ENCODE results near the gene GRAP2. TPM values are rescaled to one million over a fixed set of nuclear protein-coding genes. Genes with fewer than 3 reads are reported as not detected.
"Not testable (repeated sequence)": the region's sequence is repeated elsewhere in the genome, so short reads cannot be mapped to it uniquely, and the experiment has no call there.

GRAP2 gene
- total RNA-seq, 3 donors from 2014 or later (not counting 1 experiment from before 2014, with no cell fraction given): 65.1 to 97.3 (median 92.2) TPM

DNA sequence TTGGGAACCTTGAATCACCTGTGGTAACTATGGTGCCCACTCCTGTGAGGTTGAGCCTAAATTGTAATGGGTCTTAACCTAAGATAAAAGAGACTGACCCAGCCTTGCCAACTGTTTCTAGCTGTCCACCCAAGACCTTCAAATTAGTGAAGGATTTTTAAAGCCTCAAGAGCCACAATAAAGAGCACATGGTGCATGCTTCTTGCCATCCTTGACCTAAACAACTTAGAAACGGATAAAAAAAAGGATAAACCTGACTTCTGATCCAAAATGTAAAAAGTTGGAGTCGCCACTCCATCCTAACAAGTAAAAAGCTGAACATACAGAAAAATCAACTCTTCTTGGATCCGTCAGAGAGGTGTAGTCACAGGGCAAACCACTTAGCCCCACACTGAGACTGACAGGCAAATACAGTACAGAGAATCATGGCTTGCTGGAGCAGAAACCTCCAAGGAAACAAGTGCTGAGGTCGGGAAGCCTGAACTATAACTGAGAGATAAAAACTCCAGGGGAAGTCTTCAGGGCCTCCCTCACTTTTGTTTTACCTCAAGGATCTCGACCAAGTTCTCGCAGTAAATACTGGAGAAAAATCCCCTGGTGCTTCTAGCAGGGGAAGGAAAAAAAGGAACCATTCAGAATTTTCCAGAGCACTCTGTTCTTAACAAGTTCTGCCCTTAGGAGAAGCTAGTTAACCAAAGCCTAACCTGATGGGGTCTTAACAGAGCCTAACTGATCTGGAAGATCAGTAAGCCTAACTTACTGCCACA, 23.6 kb upstream of the GRAP2 start:
- H3K4me1 ChIP-seq (ENCODE audit: control insufficient read depth, insufficient read depth, low read length): no peaks in the 10 kb centered on the region
- Mint-ChIP-seq H3K4me1 (no peaks in the 10 kb centered on the region), H3K36me3 (no peaks in the 10 kb centered on the region), H3K27me3 (ENCODE audit: low read depth in 2 of 2) (peaks cover 0 to 7% of the 10 kb centered on the region in 2 donors), H3K9me3 (no peaks in the 10 kb centered on the region), H3K27ac (no peak overlapping the region), H3K4me3 (no peak overlapping the region)
- H3K27me3 ChIP-seq (ENCODE audit: control insufficient read depth, insufficient read depth, low read length): no peaks in the 10 kb centered on the region
- intact Hi-C loops (cut with micrococcal nuclease): no loop called here
- ATAC-seq: no peak
- no peaks in the 10 kb centered on the region for H3K9me3 ChIP-seq (ENCODE audit: control insufficient read depth, insufficient read depth, low read length)
- DNase-seq: no peak
- H3K4me3 ChIP-seq (ENCODE audit: low read length): no peak overlapping the region
- TF ChIP-seq, protein P1, sequence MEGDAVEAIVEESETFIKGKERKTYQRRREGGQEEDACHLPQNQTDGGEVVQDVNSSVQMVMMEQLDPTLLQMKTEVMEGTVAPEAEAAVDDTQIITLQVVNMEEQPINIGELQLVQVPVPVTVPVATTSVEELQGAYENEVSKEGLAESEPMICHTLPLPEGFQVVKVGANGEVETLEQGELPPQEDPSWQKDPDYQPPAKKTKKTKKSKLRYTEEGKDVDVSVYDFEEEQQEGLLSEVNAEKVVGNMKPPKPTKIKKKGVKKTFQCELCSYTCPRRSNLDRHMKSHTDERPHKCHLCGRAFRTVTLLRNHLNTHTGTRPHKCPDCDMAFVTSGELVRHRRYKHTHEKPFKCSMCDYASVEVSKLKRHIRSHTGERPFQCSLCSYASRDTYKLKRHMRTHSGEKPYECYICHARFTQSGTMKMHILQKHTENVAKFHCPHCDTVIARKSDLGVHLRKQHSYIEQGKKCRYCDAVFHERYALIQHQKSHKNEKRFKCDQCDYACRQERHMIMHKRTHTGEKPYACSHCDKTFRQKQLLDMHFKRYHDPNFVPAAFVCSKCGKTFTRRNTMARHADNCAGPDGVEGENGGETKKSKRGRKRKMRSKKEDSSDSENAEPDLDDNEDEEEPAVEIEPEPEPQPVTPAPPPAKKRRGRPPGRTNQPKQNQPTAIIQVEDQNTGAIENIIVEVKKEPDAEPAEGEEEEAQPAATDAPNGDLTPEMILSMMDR (IDR thresholded peaks at IDR 0.05): no peak
- H3K27ac ChIP-seq (ENCODE audit: low read length): no peak overlapping the region
- WGBS (ENCODE audit: insufficient coverage): 78% methylated on average over 6 of the region's 6 CpGs
- no peaks in the 10 kb centered on the region for H3K36me3 ChIP-seq (ENCODE audit: control insufficient read depth, insufficient read depth, low read length)

DNA sequence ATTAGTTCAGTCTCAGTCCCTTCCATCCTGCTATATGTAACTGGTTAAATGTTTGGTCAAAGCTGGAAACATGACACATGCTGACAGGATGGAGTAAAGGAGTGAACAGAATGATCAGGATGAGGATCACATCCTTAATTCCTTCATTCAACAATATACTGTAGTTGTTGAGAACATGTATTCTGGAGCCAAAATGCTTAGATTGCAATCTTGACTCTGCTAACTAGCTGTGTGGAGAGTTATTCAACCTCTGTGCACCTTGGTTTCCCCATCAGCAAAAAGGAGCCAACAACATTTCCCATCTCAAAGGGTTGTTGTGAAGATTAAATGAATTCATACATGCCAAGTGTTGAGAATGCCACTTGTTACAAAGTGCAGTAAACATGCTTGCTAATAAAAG, 20.2 kb upstream of the GRAP2 start:
- Histone ChIP-seq H3K36me3 (ENCODE audit: control insufficient read depth, insufficient read depth, low read length) (no peaks in the 10 kb centered on the region), H3K27ac (ENCODE audit: low read length) (no peak overlapping the region), H3K27me3 (ENCODE audit: control insufficient read depth, insufficient read depth, low read length) (no peaks in the 10 kb centered on the region), H3K4me3 (ENCODE audit: low read length) (no peak overlapping the region), H3K4me1 (ENCODE audit: control insufficient read depth, insufficient read depth, low read length) (no peaks in the 10 kb centered on the region), H3K9me3 (ENCODE audit: control insufficient read depth, insufficient read depth, low read length) (no peaks in the 10 kb centered on the region)
- ATAC-seq (no peak), DNase-seq (no peak)
- no peaks in the 10 kb centered on the region for H3K4me1 Mint-ChIP-seq
- H3K36me3 Mint-ChIP-seq: no peaks in the 10 kb centered on the region
- peaks cover 0 to 7% of the 10 kb centered on the region in 2 donors for H3K27me3 Mint-ChIP-seq (ENCODE audit: low read depth in 2 of 2)
- TF ChIP-seq, protein P1 (IDR thresholded peaks at IDR 0.05): no peak
- no peak overlapping the region for H3K4me3 Mint-ChIP-seq
- H3K9me3 Mint-ChIP-seq: no peaks in the 10 kb centered on the region
- no peak overlapping the region for H3K27ac Mint-ChIP-seq
- intact Hi-C loops (cut with micrococcal nuclease): no loop called here

DNA sequence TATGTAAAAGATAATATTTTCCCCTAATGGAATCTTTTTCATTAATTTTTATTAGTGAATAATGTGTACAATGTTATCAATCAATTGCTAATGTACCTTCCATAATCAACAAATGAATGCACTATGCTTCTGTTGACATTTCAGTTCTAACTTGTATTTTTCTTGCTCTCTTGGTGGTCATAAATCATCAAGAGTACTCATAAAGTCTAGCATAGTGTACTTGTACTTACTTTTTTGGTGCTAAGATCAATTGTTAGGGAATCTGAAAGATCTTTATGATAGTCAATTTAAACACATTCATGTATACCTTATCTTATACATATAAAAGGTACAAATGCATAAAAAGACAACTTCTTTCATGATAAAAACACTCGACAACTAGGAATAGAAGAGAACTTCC, 17.8 kb upstream of the GRAP2 start:
- no peaks in the 10 kb centered on the region for H3K4me1 ChIP-seq (ENCODE audit: control insufficient read depth, insufficient read depth, low read length)
- no peak overlapping the region for H3K4me3 ChIP-seq (ENCODE audit: low read length)
- no CpG with 5 or more reads among the region's 1 CpG for WGBS (ENCODE audit: insufficient coverage)
- H3K9me3 ChIP-seq (ENCODE audit: control insufficient read depth, insufficient read depth, low read length): no peaks in the 10 kb centered on the region
- Mint-ChIP-seq H3K4me3 (no peak overlapping the region), H3K4me1 (no peaks in the 10 kb centered on the region), H3K27me3 (ENCODE audit: low read depth in 2 of 2) (peaks cover 0 to under 1% of the 10 kb centered on the region in 2 donors), H3K36me3 (no peaks in the 10 kb centered on the region), H3K9me3 (no peaks in the 10 kb centered on the region), H3K27ac (no peak overlapping the region)
- ATAC-seq (no peak), DNase-seq (no peak)
- H3K36me3 ChIP-seq (ENCODE audit: control insufficient read depth, insufficient read depth, low read length): no peaks in the 10 kb centered on the region
- intact Hi-C loops (cut with micrococcal nuclease): no loop called here
- H3K27ac ChIP-seq (ENCODE audit: low read length): no peak overlapping the region
- H3K27me3 ChIP-seq (ENCODE audit: control insufficient read depth, insufficient read depth, low read length): no peaks in the 10 kb centered on the region
- TF ChIP-seq, protein P1 (IDR thresholded peaks at IDR 0.05): no peak

DNA sequence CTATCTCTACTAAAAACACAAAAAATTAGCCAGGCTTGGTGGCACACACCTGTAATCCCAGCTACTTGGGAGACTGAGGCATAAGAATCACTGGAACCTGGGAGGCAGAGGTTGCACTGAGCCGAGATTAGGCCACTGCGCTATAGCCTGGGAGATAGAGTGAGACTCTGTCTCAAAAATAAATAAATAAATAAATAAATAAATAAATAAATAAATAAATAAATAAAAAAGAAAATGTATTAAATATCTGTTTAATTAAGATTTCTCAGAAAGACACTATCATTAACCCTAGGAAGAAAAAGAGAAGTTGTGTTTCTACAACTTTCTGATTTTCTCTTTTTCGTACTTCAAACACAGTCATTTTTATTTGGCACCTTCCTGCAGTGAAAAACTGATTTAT, 11.0 kb upstream of the GRAP2 start:
- ATAC-seq; H3K4me3 ChIP-seq (ENCODE audit: low read length); H3K36me3 Mint-ChIP-seq; H3K9me3 ChIP-seq (ENCODE audit: control insufficient read depth, insufficient read depth, low read length); H3K27ac ChIP-seq (ENCODE audit: low read length); H3K9me3 Mint-ChIP-seq; H3K27me3 Mint-ChIP-seq (ENCODE audit: low read depth in 2 of 2); H3K4me3 Mint-ChIP-seq; H3K4me1 ChIP-seq (ENCODE audit: control insufficient read depth, insufficient read depth, low read length); H3K36me3 ChIP-seq (ENCODE audit: control insufficient read depth, insufficient read depth, low read length); intact Hi-C loops (cut with micrococcal nuclease); H3K27me3 ChIP-seq (ENCODE audit: control insufficient read depth, insufficient read depth, low read length); DNase-seq; H3K27ac Mint-ChIP-seq: not testable (repeated sequence)
- WGBS (ENCODE audit: insufficient coverage): no CpG with 5 or more reads among the region's 3 CpGs
- H3K4me1 Mint-ChIP-seq: peaks cover 10 to 12% of the 10 kb centered on the region in 2 donors

All from natural killer cell (primary cell).